SK-N-MC (cell line): ENCODE results near the gene POMZP3.
"Not testable (repeated sequence)": the region's sequence is repeated elsewhere in the genome, so short reads cannot be mapped to it uniquely, and the experiment has no call there.

Experiments used
- EZH2 ChIP-seq: fragments of 200-600 bp; sonication (generic); IDR thresholded peaks from one replicate; pipeline ENCODE4 v1.6.1; 2017; ENCODE audit warnings: antibody characterized with exemption
- FOXP2 ChIP-seq: optimal IDR thresholded peaks from 2 replicates; pipeline ENCODE3; 2011; ENCODE audit warnings: mild to moderate bottlenecking, moderate library complexity; ENCODE audit not compliant: insufficient read depth; ENCODE audit errors: extremely low read length, control extremely low read depth

DNA sequence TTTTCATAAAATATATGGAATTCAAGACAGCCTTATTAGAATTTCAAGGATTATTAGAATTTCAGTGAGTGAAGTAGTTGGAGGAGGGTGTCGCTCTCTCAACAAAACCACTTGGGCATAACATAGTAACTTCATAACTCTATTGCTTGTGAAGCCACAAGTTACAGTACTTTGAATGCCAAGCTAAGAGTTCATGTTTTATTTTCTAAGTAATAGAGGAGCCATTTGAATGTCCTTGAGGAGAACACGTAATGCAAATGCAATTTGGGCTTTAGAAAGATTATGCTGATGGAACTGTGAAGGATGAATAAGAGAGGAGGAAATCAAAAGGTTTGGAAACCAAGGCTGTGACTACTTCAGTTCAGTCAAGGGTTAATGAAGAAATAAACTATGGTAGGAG, 51.6 kb downstream of the POMZP3 start:
- TF ChIP-seq EZH2, FOXP2: not testable (repeated sequence)
